Neural crest cell (in vitro differentiated cells): ENCODE results near the gene PRDM16. TPM values are rescaled to one million over a fixed set of nuclear protein-coding genes. Genes with fewer than 3 reads are reported as not detected.

ENCODE experiments used
- DNase-seq: peaks from one replicate; pipeline ENCODE4 v3.0.0; 2021; ENCODE audit warnings: low read depth, mixed read lengths, low spot score
- H3K27ac Mint-ChIP-seq: one replicate; pipeline ENCODE4 v1.8.0; 2021; ENCODE audit warnings: mild to moderate bottlenecking, mixed read lengths; ENCODE audit not compliant: unreplicated experiment
- H3K27me3 Mint-ChIP-seq: 2 replicates; pipeline ENCODE4 v1.8.0; 2021; ENCODE audit warnings: low read depth, mild to moderate bottlenecking, mixed read lengths
- H3K36me3 Mint-ChIP-seq: 2 replicates; pipeline ENCODE4 v1.8.0; 2021; ENCODE audit warnings: low read depth, mild to moderate bottlenecking, mixed read lengths
- H3K4me1 Mint-ChIP-seq: 2 replicates; pipeline ENCODE4 v1.8.0; 2021; ENCODE audit warnings: mixed read lengths
- H3K4me3 Mint-ChIP-seq: one replicate; pipeline ENCODE4 v1.8.0; 2021; ENCODE audit warnings: mild to moderate bottlenecking, mixed read lengths
- H3K9me3 Mint-ChIP-seq: 2 replicates; pipeline ENCODE4 v1.8.0; 2021; ENCODE audit warnings: mixed read lengths
- CTCF ChIP-seq: fragments of 200-600 bp; sonication (generic); conservative IDR thresholded peaks from 2 replicates; pipeline ENCODE4 v1.5.0; 2021; ENCODE audit warnings: antibody characterized with exemption, mild to moderate bottlenecking
- total RNA-seq: library from RNA; stranded (reverse); gene quantifications from 2 replicates; pipeline ENCODE4 v1.2.1, GENCODE V29; 2021

Gene PRDM16
- total RNA-seq, 1 donor from 2014 or later = 11.7 TPM

- H3K4me3 Mint-ChIP-seq = peak overlapping the region; percentile 41
- H3K27ac Mint-ChIP-seq = no peak overlapping the region
- no peak for DNase-seq
- peaks cover 44% of the 10 kb centered on the region for H3K4me1 Mint-ChIP-seq
- H3K27me3 Mint-ChIP-seq = peaks cover 70% of the 10 kb centered on the region
- TF ChIP-seq CTCF = no peak
- peaks cover 3% of the 10 kb centered on the region for H3K36me3 Mint-ChIP-seq
- no peaks in the 10 kb centered on the region for H3K9me3 Mint-ChIP-seq
These were observed 178.6 kb downstream of the PRDM16 start for GRCh38 chr1:3247521-3248121.

GRCh38 chr1:3248155-3249141 lies 179.4 kb downstream of the PRDM16 start:
- Mint-ChIP-seq H3K4me3 (peak overlapping the region; percentile 41), H3K36me3 (peaks cover 3% of the 10 kb centered on the region), H3K27ac (peak overlapping the region; percentile 71), H3K27me3 (peaks cover 65% of the 10 kb centered on the region), H3K4me1 (peaks cover 44% of the 10 kb centered on the region), H3K9me3 (no peaks in the 10 kb centered on the region)
- DNase-seq = peak; percentile 26
- TF ChIP-seq CTCF = no peak

- DNase-seq = peak; percentile 29
- Mint-ChIP-seq H3K4me1 (peaks cover 44% of the 10 kb centered on the region), H3K9me3 (no peaks in the 10 kb centered on the region), H3K27me3 (peaks cover 62% of the 10 kb centered on the region), H3K36me3 (peaks cover 3% of the 10 kb centered on the region), H3K27ac (peak overlapping the region; percentile 71), H3K4me3 (peak overlapping the region; percentile 41)
- TF ChIP-seq CTCF = no peak
These were observed 180.2 kb downstream of the PRDM16 start for GRCh38 chr1:3249231-3249630.

DNA sequence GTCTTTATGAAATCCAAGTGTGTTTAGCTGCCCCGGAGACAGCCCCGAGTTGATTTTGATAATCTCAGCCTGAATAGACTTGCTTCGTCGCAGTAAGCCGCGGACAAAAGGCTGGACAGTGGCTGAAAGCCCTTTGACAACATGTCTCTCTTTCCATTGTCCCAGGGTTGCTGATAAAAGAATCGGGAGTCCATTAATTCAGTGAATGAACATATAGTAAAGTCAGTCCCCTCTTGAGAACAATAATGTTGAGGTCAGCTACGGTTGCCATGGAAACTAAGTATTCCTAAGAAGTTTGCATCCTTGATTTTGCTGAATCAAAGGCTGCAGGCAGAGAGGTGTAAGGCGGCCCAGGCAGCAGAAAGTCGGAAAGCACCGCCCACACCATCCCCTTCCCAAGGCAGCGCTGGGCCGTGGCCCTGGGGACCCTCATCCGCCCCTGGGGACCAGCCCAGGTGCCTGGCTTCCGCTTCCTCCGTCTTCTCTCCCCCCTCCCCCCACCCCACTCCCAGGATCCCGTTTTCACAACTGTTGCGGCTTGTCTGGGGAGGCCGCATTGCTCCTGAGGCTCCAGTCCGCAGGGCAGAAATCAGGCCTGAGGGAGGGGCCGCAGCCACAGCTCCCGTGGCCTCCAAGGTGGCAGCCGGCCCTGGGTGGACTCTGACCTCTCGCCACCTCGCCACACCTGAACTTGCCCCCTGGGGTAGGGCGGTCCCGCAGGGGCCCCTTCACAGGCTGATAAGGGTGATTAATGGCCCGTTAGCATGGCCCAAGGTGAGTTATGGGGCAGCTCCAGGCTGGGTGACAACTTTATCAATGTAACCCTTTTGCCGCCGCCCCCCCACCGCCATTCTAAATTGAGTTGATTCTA lies 180.9 kb downstream of the PRDM16 start:
- H3K27ac Mint-ChIP-seq = peak overlapping the region; percentile 71
- H3K36me3 Mint-ChIP-seq = no peaks in the 10 kb centered on the region
- H3K4me3 Mint-ChIP-seq = peak overlapping the region; percentile 41
- DNase-seq = peak; percentile 53
- no peak for TF ChIP-seq CTCF
- H3K9me3 Mint-ChIP-seq = no peaks in the 10 kb centered on the region
- peaks cover 56% of the 10 kb centered on the region for H3K27me3 Mint-ChIP-seq
- peaks cover 44% of the 10 kb centered on the region for H3K4me1 Mint-ChIP-seq

- Mint-ChIP-seq H3K27ac (no peak overlapping the region), H3K27me3 (peaks cover 50% of the 10 kb centered on the region), H3K36me3 (no peaks in the 10 kb centered on the region), H3K4me1 (peaks cover 40% of the 10 kb centered on the region), H3K9me3 (no peaks in the 10 kb centered on the region), H3K4me3 (peak overlapping the region; percentile 57)
- DNase-seq = no peak
- TF ChIP-seq CTCF = no peak
These were observed 181.6 kb downstream of the PRDM16 start for GRCh38 chr1:3250624-3251023.
